Upper lobe of right lung (tissue), 1 donor: Measurements from ENCODE around the gene ZBTB42. TPM values are rescaled to one million over a fixed set of nuclear protein-coding genes. Genes with fewer than 3 reads are reported as not detected.

Source experiments
- ATAC-seq: fragments of 200-7000 bp; cut with Tn5 transposase; one replicate; pipeline ENCODE4 v1.9.1; 2020; ENCODE audit warnings: mild to moderate bottlenecking, moderate library complexity
- DNase-seq: peaks from one replicate; pipeline ENCODE4 v3.0.0-alpha.2; 2020
- H3K27ac ChIP-seq: fragments of 200-600 bp; one replicate; pipeline ENCODE4 v1.8.0; 2022
- H3K27me3 ChIP-seq: fragments of 200-600 bp; one replicate; pipeline ENCODE4 v1.8.0; 2022; ENCODE audit warnings: mild to moderate bottlenecking
- H3K36me3 ChIP-seq: fragments of 200-600 bp; one replicate; pipeline ENCODE4 v1.8.0; 2022
- H3K4me1 ChIP-seq: fragments of 200-600 bp; one replicate; pipeline ENCODE4 v1.8.0; 2022
- H3K4me3 ChIP-seq: fragments of 200-600 bp; one replicate; pipeline ENCODE4 v1.8.0; 2022; ENCODE audit warnings: mild to moderate bottlenecking
- H3K9me3 ChIP-seq: fragments of 200-600 bp; one replicate; pipeline ENCODE4 v1.8.0; 2022
- CTCF ChIP-seq: fragments of 200-600 bp; IDR thresholded peaks from one replicate; pipeline ENCODE4 v1.8.0; 2022; ENCODE audit warnings: antibody characterized with exemption
- intact Hi-C: fragments of 100-400 bp; cut with DNase I; formaldehyde crosslinking; loops from one replicate; pipeline ENCODE4 v1.11.0; 2022
- total RNA-seq: library from RNA; stranded (reverse); fragmentation: NEBNext Ultra II Directional; extraction: Animal tissue kit (Norgen Biotek cat#: 25700); gene quantifications from one replicate; pipeline ENCODE4 v1.2.1, GENCODE V29; 2021
- donor health status: DM: no; HTN: yes; CAD: no; lungs with severe emphysema.

The ZBTB42 gene
- total RNA-seq, 1 donor from 2014 or later, result 12.3 TPM

DNA sequence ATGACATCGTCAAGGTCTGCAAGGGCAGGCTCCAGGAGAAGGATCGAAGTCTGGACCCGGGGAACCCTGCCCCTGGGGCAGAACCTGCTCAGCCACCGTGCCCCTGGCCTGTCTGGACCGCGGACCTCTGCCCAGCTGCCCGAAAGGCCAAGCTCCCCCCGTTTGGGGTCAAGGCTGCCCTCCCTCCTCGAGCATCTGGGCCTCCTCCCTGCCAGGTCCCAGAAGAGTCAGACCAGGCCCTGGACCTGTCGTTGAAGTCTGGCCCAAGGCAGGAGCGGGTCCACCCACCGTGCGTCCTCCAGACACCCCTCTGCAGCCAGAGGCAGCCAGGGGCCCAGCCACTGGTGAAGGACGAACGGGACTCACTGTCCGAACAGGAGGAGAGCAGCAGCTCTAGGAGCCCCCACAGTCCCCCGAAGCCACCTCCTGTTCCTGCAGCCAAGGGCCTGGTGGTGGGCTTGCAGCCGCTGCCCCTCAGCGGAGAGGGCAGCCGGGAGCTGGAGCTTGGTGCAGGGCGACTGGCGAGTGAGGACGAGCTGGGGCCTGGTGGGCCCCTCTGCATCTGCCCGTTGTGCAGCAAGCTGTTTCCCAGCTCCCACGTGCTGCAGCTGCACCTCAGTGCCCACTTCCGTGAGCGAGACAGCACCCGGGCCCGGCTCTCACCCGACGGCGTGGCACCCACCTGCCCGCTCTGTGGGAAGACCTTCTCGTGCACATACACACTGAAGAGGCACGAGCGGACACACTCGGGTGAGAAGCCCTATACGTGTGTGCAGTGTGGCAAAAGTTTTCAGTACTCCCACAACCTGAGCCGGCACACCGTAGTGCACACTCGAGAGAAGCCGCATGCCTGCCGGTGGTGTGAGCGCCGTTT is 856 bp downstream of the ZBTB42 start:
- intact Hi-C loops, result no loop called here
- Histone ChIP-seq H3K36me3 (no peaks in the 10 kb centered on the region), H3K4me3 (peak overlapping the region; percentile 70), H3K4me1 (peaks cover 36% of the 10 kb centered on the region), H3K27ac (no peak overlapping the region), H3K9me3 (no peaks in the 10 kb centered on the region), H3K27me3 (no peaks in the 10 kb centered on the region)
- ATAC-seq (no peak), DNase-seq (no peak)
- no peak for TF ChIP-seq CTCF

- Histone ChIP-seq H3K27ac (no peak overlapping the region), H3K4me1 (peaks cover 29% of the 10 kb centered on the region), H3K9me3 (no peaks in the 10 kb centered on the region), H3K27me3 (no peaks in the 10 kb centered on the region), H3K4me3 (peak overlapping the region; percentile 14), H3K36me3 (no peaks in the 10 kb centered on the region)
- no peak for TF ChIP-seq CTCF
- no peak for ATAC-seq
- DNase-seq, result no peak
- intact Hi-C loops, result no loop called here
Measured at GRCh38 chr14:104802394-104803184, 1.7 kb downstream of the ZBTB42 start.

GRCh38 chr14:104803280-104803911 is 2.5 kb downstream of the ZBTB42 start:
- Histone ChIP-seq H3K9me3 (no peaks in the 10 kb centered on the region), H3K27ac (no peak overlapping the region), H3K4me1 (peaks cover 24% of the 10 kb centered on the region), H3K36me3 (no peaks in the 10 kb centered on the region), H3K27me3 (no peaks in the 10 kb centered on the region), H3K4me3 (no peak overlapping the region)
- ATAC-seq (no peak), DNase-seq (no peak)
- no peak for TF ChIP-seq CTCF
- intact Hi-C loops, result no loop called here

DNA sequence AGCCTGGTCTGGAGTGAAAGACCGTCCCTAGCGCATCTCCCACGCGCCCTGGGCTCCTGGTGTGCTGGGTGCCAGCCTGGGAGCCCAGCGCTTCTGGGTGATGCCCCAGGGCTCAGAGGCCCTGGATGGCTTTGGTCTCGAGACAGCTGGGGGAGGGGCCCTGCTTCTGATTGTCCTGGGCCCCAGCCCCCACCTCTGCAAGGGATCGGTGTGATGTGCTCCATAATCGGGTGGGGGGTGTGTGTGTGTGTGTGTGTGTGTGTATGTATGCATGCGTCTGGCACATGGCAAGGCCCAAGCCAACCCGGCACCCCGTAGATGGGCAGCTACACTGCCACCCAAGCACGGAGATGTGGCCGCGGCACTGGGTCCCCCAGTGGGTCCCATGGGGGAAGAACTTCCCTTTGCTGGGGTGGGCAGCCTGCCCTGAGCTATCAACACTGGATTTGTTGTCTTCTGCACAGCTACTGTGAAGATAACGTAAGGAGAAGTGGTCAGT is 3.1 kb downstream of the ZBTB42 start:
- no peak overlapping the region for H3K4me3 ChIP-seq
- H3K27ac ChIP-seq, result no peak overlapping the region
- no peaks in the 10 kb centered on the region for H3K9me3 ChIP-seq
- DNase-seq (no peak), ATAC-seq (no peak)
- TF ChIP-seq CTCF, result no peak
- H3K4me1 ChIP-seq, result peaks cover 24% of the 10 kb centered on the region
- H3K27me3 ChIP-seq, result no peaks in the 10 kb centered on the region
- H3K36me3 ChIP-seq, result no peaks in the 10 kb centered on the region
- intact Hi-C loops, result no loop called here

DNA sequence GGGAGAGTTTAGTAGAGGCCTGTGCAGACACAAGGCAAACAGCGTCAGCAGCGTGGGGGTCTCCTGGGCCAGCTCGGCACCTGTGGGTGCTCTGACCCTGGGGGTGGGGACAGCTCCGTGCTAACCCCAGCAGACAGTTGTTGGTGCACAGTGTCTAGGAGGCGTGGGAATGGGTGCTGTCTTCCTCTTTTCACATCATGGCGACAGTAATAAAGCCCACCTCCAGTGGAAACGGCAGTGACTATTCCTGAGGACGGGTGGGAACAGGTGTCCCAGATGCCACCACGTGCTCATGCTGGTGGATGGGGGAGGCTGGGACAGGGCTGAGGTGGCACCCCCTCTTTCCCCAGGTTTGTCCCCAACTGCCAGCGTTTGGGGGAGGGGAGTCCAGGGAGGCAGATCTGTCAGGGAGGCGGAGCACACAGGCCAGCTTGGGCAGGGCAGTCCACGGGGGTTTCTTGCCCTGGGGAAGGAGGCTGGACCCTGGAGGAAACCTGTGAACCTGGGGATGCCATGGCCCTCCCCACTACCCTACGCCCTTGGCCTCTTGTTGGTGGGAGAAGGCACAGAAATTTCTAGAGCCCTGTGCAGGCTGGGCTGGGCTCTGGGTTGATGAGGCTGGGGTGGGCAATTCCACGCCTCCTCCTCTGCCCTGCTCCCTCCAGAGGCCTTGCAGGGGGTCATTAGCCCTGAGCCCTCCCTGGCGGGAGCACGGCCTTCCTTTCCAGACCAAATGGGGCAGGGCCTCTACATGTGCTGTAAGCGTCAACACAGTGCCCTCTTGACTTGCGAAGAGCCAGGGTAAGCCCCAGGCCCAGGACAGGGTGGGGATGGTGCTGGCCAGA is 3.8 kb downstream of the ZBTB42 start:
- Histone ChIP-seq H3K27ac (no peak overlapping the region), H3K9me3 (no peaks in the 10 kb centered on the region), H3K4me1 (peaks cover 20% of the 10 kb centered on the region), H3K4me3 (no peak overlapping the region), H3K36me3 (no peaks in the 10 kb centered on the region), H3K27me3 (no peaks in the 10 kb centered on the region)
- ATAC-seq (no peak), DNase-seq (no peak)
- intact Hi-C loops, result no loop called here
- no peak for TF ChIP-seq CTCF
